22Rv1 (cell line): ENCODE data around the gene ZSCAN21.

Experiments
- ZFX ChIP-seq: fragments of 450-650 bp; IDR thresholded peaks from 2 replicates; pipeline ENCODE4 v1.6.1; 2017; ENCODE audit warnings: antibody characterized with exemption, borderline replicate concordance
- TF ChIP-seq, protein P1 (sequence below): fragments of 450-650 bp; IDR thresholded peaks from 2 replicates; pipeline ENCODE4 v1.5.1; 2017; ENCODE audit warnings: mild to moderate bottlenecking

- TF ChIP-seq, protein P1, sequence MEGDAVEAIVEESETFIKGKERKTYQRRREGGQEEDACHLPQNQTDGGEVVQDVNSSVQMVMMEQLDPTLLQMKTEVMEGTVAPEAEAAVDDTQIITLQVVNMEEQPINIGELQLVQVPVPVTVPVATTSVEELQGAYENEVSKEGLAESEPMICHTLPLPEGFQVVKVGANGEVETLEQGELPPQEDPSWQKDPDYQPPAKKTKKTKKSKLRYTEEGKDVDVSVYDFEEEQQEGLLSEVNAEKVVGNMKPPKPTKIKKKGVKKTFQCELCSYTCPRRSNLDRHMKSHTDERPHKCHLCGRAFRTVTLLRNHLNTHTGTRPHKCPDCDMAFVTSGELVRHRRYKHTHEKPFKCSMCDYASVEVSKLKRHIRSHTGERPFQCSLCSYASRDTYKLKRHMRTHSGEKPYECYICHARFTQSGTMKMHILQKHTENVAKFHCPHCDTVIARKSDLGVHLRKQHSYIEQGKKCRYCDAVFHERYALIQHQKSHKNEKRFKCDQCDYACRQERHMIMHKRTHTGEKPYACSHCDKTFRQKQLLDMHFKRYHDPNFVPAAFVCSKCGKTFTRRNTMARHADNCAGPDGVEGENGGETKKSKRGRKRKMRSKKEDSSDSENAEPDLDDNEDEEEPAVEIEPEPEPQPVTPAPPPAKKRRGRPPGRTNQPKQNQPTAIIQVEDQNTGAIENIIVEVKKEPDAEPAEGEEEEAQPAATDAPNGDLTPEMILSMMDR = peak; percentile 100
- no peak for TF ChIP-seq ZFX
Observed at GRCh38 chr7:100081535-100082102, 32.0 kb downstream of the ZSCAN21 start, which contains the start of gene ZNF3.
